Myocyte (in vitro differentiated cells): ENCODE measurements around the gene MYOZ3. TPM values are rescaled to one million over a fixed set of nuclear protein-coding genes. Genes with fewer than 3 reads are reported as not detected.

Experiments
- DNase-seq: peaks from one replicate; pipeline ENCODE4 v3.0.0-alpha.2; 2012; ENCODE audit warnings: low read depth
- total RNA-seq: library from RNA; depleted of rRNA; stranded (reverse); fragments of >200 nt; gene quantifications from 2 replicates; pipeline ENCODE4 v1.2.3, GENCODE V29; 2014

The MYOZ3 gene
- total RNA-seq, 1 donor from 2014 or later = 0.40 TPM

GRCh38 chr5:150626853-150627276, 34.2 kb upstream of the MYOZ3 start:
- no peak for DNase-seq

DNA sequence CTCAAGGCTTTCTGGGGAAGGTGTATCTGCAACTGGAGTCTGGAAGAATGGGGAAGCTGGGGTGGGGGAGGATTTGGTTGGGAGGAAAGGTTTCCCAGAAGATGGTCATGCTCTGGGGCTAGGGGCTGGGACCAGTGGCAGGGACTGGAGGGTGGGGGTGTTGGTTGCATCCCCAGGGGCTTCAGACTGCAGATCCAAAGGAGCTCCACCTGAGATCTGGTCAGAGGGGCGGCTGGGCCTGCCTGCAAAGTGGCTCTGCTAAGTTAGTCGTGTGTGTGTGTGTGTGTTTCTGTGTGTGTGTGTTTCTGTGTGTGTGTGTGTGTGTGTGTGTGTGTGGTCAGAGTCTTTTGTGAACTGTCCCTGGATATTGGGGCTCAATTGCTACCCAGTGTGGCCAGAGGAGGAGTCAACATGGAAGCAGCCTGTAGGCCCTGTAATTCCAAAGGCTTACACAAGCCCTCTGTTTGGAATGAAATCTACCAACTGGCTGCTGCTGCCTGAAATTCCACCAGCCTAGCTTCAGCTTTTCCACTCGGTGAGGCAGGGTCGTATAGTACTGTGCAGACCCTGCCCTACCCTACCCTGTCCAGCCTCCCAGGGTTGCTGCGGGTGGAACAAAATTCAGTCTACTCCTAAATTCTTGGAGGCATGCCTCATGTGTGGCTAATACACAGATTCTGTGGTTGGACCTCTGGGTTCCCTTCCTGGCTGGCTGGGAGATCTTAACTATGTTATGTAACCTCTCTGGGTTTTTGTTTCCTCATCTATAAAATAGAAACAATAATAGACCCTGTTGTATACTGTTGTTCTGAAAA, 33.1 kb upstream of the MYOZ3 start:
- peak; percentile 71 for DNase-seq

- DNase-seq = no peak
Observed at GRCh38 chr5:150628936-150629485, 32.0 kb upstream of the MYOZ3 start.

- no peak for DNase-seq
Observed at GRCh38 chr5:150630016-150630415, 31.0 kb upstream of the MYOZ3 start.

- DNase-seq = no peak
Observed at GRCh38 chr5:150630461-150631325, 30.4 kb upstream of the MYOZ3 start.

DNA sequence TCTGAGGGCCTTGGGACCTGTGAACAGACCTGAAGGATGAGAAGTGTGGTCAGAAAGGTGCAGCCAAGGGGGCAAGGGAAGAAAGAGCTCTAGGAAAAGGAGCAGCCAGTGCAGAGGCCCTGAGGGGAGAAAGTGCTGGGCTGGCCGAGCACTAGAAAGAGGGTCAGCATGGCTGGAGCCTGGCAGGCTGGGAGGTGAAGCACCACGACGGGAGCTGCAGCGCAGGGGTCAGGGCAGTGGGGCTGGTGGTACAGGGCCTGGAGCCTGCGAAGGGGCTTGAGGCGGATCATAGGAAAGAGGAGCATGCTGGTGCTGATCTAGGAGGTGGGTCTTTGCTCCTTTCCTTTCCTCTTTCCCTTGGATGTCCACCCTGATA, 29.7 kb upstream of the MYOZ3 start:
- no peak for DNase-seq

DNA sequence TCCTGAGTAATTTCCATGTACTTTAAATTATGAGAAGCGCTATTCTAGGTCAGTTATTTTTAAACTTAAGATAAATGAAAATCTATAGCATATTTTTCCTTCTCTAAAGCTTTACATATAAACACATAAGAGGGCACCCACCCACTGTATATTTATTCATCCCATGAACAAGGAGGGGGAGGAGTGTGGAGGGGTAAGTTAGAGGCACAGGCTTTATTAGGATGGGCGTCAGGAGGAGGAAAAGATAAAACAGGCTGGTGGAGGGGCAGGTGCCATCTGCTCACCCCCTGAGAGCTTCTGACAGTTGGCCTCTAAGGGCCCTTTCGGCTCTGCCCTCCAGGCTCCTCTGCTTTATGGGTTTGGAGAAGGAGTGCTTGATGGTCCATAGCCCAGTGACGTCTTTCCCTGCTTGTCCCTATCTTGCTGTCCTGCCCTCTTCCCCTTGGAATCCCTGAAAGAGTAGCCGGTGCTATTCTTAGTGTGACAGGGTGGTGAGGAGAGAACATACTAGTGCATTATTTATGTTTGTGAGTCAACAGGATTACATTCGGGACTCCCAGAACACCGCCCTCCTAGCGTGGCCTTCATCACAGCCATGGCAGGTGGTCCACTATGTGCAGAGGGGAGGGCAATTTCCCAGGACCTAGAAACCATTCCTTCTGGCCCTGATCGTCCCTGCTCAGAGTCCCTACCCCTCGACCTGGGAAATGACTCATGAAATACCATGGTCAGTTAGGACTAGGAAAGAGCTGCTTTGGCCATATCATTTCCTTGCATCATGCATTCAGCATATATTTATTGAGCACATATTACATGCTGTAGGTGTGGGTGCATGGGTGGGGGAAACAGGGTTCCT, 28.5 kb upstream of the MYOZ3 start:
- peak; percentile 79 for DNase-seq

GRCh38 chr5:150633429-150633828, 27.6 kb upstream of the MYOZ3 start:
- no peak for DNase-seq

DNA sequence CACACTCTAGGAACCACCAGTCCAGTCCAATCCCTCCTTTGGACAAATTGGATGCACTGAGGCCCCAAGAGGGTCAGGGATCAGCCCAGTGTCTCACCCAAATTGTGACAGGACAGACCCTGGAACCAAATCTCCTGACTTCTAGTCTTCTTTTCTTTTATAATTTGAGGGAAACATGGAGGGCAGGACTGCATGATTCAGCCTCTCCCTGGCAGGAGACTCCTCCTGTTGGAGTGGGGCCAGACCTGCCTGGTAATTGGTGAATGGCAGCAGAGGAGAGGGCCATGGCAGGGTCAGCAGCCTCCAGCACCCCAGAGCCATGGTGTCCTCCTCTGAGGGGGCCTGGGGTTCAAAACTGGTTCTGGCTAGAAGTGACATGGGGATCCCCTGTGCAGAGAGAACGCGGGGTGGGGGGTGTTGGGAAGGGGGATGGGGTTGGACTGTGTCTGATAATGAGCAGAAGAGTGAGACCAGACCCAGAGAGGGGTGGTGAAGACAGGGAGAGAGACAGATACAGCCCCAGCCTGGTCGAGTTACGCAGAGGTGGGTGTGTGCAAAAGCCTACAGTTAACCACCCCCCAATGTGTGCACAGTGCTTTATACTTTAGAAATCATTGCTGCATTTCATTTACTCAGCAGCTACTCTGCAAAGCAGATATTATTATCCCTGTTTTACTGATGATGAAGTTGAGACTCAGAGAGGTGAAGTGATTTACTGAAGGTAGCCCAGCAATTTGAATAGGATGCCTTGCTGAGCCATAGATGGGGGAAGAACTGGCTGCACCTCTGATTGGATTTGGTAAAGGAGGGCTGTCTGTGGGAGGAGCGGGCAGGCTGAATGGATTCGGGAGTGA, 24.4 kb upstream of the MYOZ3 start:
- peak; percentile 81 for DNase-seq

DNA sequence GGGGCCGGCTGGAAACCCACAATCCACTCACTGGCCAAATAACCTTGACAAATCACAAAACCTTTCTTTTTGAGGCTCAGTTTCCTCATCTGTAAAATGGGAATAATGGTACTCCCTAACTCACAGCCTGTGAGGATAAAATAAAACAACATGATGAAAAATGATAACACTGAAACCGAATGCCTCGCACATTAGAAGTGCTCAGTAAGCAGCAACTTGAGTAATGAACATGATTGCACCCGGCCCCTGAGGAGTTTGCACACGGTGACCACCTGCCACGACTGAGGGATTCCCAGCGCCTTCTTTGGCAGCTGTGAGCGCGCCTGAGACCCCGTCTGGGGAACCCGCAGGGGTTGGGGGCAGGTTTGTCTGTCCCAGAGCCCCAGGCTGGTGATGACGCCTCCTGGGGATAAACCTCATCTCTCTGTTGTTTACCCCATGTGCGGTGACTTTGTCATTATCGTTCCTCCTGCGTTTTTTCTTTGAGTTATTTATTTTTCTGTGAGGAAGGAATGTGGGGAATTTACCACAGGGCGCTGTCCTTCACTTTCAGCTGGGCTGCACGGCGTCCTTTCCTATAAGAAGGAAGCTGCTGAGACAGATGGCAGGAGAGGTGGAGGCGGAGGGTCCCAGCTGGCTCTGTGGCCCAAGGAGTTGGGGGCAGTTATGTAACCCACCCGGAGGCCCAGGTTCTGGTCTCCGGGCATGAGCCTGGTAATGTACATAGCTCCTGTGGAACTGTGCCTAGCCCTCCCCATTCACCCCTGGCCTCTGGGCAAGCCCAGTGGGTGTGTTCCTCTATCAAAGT, 23.6 kb upstream of the MYOZ3 start:
- DNase-seq = peak; percentile 90

- no peak for DNase-seq
Observed at GRCh38 chr5:150638053-150638444, 23.0 kb upstream of the MYOZ3 start.

DNA sequence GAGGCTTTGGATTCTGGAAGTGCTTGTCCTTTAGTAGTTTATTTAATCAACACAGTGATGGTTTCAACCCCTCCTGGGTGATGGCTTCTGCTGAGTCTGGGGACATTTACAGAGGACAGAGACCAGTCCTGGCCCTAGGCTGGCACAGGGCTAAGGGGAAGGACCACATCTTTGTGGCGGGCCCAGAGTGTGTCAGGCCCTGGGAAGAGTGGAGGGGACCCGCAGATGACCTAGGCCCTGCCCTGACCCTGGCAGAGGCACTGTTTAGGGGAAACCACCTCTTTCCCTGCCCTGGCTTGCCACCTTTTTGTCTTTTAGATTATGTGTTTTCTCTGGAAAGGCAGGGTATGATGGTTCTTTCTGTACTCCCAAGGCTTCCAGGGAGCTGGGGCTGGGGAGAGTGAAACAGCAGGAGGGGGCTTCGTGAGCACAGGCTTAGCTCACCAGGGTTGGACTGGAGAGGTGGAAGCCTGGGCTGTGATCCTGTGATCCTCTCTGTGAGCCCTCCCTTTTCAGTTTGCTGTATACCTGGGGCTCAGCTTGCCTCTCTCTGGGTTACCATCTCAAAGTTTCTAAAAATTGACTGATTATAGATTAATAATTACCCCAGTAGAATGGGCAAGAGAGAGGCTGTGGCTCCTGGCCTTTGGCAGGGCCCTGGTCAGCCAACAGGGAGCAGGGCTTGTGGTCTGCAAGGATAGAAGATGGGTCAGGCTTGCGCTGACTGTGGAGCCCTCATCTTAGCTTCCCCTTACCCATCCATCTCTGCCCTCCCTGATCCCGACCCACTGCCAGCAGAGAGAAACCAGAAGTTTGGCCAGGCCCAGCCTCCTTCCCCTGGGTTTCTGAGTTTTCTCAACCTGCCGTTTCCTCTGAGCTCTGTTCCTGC, 22.3 kb upstream of the MYOZ3 start:
- DNase-seq = no peak

DNA sequence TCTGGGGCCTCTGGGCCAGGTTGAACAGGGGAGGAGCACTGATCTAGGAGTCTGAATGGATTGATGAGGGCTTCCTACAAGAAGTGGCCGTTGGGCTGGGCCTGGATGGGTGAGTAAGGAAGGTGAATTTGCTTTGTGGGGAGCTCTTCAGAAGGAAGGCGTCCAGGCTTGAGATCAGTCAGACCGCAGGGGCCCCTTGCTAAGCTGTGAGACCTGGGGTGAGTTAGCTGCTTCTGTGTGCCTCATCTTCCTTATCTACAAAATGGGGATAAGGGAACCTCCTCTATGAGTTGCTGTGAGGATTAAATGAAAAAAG, 21.7 kb upstream of the MYOZ3 start:
- DNase-seq = no peak

DNA sequence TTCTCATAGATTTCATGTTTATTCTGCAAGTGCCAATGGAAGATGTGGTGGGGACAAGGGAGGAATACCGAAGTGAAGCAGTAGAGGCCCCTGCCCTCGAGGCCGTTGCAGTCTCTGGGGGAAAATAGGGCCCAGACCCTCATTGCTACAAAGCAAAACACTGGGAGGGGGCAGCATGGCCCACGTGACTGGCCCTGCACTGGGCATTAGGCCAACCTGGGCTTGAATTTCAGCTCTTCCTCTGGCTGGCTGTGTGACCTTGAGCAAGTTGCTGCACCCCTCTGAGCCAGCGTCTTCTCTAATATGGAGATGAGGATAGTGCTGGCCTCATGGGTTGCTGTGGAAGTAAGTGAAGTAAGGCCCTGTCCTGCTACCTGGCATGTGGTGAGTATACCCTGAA, 21.3 kb upstream of the MYOZ3 start:
- no peak for DNase-seq

- DNase-seq = peak; percentile 64
Observed at GRCh38 chr5:150640311-150641005, 20.6 kb upstream of the MYOZ3 start, which contains the start of gene SYNPO. Gene SYNPO, plus strand, starts transcription at chr5:150640660. Its CDS starts 7,616 bp downstream, at chr5:150648276.

DNA sequence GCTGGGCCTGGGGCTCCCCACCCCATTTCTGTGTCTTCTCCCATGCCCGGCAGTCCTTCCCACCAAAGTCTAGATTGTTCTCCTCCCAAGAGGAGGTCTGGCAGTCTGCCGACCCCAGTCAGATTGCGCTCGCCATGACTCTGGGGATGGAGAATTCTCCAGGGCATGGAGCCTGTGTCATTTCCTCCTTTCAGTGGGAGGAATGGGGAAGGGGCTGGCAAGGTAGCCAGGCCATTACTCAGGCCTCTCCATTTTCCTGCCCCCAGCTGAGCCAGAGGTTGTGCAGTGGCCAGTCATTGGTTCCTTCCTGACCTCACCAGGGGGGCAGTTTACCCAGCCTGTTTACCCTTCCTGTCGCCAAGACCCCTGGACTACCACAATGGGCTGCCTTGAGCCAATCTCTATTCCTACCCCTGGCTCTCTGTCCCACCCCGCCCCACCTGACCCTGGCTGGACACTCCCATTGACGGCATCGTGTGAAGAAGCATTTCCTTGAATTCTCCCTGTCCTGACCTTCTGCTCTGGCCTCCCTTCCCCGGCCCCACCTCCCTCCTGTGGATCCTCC, 20.0 kb upstream of the MYOZ3 start:
- DNase-seq = no peak

GRCh38 chr5:150641824-150642566, 19.1 kb upstream of the MYOZ3 start:
- DNase-seq = no peak
